NCI-H2227 (cell line): ENCODE results near the gene LCN12.

Source experiments
- DNase-seq: peaks from one replicate; lab custom pipeline; 2025; ENCODE audit not compliant: unreplicated experiment; lab: John Stamatoyannopoulos, UW

LCN12 gene, protein sequence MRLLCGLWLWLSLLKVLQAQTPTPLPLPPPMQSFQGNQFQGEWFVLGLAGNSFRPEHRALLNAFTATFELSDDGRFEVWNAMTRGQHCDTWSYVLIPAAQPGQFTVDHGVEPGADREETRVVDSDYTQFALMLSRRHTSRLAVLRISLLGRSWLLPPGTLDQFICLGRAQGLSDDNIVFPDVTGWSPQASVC

GRCh38 chr9:136951541-136952320, at the start of gene LCN12:
Gene LCN12, plus strand, starts transcription at chr9:136952273. Its CDS starts 55 bp downstream, at chr9:136952328.
- no peak for DNase-seq

- no peak for DNase-seq
These were observed 49.0 kb upstream of the LCN12 start for GRCh38 chr9:136903041-136903554.

GRCh38 chr9:136906266-136906665, 45.8 kb upstream of the LCN12 start:
- DNase-seq = no peak

DNA sequence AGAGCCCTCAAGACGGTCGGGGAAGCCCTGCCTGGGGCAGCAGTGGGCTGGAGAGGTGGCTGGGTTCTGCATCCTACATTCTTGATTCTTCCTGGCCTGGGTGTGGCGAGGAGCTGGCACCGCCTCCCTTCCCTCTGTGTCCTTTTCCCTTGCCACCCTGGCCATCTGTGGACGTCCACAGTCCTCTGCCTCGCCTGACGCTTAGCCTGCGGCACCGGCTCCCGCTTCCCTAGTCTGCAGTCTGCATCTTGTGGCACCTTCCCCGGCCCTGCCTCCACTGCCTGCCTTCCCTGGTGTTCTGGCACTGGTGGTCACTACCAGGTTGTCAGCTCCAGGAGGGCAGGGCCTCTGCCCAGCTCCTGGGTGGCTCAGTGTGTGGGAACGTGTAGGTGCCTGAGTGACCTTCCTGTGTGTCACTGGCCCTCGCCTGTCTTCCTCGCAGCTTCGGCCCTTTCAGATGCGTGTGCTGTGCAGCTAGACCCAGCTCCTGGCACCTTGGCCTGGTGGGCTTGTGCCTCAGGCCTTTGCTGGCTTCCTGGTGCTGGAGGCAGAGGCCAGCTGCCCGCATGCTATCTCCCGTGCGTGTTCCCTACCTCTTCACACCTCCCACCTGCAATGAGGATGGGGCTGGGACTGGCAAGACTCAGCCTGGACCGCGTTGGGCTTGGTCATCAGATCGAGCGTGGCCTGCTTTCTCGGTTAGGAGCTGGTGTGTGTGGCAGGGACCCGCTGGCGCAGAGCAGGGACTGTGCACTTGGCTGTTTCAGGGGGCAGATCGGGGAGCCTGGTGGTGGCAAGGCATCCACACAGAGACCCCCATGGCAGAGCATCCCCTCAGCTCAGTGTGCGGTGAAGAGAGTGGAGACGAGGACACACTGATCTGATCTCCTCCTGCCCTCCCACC, 44.8 kb upstream of the LCN12 start:
- DNase-seq = no peak

DNA sequence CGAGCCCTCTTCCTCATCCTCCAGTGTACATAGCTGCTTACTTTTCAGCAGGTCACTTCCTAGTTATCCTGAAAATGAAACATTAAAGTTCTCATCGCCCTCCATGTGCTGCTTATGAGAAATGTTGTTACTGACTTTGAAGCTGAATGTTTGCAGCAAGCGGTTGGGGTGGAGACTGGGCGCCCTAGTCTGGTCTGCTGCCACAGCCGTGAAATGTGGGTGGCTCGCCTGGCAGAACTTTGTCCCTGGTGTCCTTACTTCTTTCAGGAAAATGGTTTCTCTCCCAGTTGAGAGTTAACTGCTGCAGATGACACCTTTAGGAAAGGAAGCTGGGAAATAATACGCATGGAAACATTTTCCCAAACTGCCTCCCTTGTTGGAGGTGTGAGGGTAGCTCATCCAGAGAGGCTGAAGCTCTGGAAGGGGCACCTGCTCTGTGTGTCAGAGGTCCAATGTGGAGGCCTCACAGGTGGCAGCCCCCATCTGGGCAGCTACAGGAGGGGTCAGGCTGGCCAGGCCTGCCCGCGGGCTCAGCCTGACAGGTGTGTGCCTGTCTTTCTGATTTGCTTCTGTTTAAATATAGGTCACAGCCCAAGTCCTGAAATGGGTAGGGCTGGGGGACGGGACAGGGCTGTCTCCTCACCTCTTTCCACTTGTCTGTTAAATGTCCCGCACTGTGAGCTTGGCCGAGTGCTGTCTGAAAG, 41.7 kb upstream of the LCN12 start:
- no peak for DNase-seq

GRCh38 chr9:136910901-136911245, 41.2 kb upstream of the LCN12 start:
- no peak for DNase-seq

DNA sequence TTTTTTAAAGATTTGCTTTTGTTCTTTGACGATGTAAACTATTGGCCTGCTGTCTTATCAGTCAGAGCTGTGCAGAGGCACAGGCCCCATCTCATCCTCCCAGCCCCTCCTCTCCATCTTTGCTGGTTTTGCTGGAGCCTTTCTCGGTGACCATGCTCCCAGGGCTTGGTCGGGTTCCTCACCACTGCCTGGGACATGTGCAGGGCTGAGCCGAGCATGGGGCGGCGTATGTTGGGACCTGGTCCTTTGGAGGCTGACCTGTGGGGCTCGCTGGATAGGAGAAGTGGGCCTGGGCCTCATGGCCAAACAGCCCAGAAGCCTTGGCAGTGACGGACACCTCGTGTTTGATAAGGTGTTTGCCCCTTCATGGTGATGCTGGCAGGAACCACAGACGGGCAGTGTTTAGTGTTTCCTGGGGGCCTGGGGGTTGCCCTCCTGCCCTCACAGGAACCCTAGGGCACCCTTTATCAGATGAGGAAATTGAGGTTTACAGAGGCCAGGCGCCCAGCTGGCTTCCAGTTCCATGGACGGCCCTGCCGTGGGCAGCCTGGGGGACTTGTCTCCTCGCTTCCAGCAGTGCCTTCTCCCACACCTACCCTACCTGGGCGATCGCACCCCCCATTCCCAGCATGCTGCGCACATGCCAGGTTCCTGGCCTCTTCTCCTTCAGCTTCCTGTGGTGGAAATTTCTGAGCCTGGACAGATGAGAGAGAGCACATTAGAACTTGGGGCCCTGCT, 38.2 kb upstream of the LCN12 start:
- no peak for DNase-seq

- DNase-seq = no peak
These were observed 36.3 kb upstream of the LCN12 start for GRCh38 chr9:136915632-136916329.

GRCh38 chr9:136916330-136917184, 35.5 kb upstream of the LCN12 start:
- no peak for DNase-seq

DNA sequence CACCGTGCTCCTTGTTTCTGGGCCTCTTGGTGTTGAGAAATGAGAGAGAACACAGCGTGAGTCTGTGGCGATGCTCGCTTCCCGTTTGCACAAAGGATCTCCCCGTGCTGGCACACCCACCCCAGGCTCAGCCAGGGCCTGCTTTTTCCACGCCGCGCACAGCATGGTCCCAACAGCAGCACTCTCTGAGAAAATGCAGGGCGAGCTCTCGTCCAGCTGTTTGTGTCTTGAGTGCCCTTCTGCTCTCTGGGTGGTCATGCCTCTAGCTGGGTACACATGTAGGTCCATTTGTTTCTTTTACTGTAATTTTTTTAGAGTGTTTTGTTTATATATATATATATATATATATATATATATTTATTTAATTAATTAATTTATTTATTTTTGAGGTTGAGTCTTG, 34.2 kb upstream of the LCN12 start:
- DNase-seq = no peak

DNA sequence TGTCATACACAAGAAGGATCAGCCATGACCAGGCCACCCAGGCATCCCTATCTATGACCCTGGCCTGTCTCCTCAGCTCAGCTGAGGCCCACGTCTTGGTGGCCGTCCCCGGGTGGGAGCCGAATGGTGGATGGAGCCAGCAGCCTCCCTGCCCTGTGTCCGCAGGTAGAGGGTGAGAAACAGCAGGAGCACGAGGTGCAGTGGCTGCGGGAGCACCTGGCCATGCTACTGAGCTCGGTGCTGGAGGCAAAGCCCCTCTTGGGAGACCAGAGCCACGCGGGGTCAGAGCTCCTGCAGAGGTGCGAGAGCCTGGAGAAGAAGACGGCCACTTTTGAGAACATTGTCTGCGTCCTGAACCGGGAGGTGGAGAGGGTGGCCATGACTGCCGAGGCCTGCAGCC, 32.0 kb upstream of the LCN12 start:
- no peak for DNase-seq

- no peak for DNase-seq
These were observed 31.3 kb upstream of the LCN12 start for GRCh38 chr9:136920734-136921231.

GRCh38 chr9:136921307-136921706, 30.8 kb upstream of the LCN12 start:
- no peak for DNase-seq

DNA sequence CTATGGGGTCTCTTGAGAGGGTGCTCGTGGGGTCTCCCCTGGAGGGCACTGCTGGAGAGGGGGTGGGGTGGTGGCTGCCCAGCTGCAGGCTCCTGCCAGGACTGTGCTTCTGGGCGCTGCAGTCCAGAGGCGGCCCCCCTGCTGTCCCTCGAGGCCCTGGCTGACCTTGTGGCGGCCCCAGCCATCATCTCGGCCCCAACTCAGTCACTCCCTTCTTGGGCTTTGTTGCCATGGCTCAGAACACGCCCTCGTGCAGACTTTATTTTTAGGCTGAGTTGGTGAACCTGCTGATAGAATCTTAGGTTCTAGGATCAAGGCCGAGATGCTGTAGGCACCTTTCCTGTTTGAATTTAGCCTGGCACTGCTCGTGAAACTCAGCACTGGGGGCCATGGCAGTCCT, 30.4 kb upstream of the LCN12 start:
- no peak for DNase-seq

DNA sequence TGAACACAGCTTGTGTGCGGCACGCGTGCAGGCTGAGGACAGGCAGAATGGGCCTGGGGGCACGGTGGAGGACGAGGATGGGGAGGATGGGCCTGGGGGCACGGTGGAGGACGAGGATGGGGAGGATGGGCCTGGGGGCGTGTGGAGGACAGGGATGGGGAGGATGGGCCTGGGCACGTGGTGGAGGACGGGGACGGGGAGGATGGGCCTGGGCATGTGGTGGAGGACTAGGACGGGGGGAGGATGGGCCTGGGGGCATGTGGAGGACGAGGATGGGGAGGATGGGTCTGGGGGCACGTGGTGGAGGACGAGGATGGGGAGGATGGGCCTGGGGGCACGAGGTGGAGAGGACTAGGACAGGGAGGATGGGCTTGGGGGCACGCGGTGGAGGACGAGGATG, 29.5 kb upstream of the LCN12 start:
- no peak for DNase-seq

DNA sequence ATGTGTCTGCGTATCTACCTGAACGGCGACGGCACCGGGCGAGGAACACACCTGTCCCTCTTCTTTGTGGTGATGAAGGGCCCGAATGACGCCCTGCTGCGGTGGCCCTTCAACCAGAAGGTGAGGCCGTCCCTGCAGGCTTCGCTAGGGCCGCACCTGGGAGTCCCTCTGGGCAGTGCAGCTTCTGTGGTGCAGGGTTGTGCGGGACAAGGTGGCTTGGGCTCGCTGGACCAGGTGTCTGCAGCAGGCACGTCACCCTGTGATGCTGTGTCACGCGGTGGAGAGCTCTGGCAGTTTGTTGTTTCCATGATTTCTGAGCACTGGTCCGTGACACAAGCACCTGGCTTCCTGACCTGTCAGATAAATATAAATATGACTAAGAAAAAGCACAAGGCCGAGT, 28.2 kb upstream of the LCN12 start:
- no peak for DNase-seq

- DNase-seq = no peak
These were observed 26.5 kb upstream of the LCN12 start for GRCh38 chr9:136925414-136926153.

DNA sequence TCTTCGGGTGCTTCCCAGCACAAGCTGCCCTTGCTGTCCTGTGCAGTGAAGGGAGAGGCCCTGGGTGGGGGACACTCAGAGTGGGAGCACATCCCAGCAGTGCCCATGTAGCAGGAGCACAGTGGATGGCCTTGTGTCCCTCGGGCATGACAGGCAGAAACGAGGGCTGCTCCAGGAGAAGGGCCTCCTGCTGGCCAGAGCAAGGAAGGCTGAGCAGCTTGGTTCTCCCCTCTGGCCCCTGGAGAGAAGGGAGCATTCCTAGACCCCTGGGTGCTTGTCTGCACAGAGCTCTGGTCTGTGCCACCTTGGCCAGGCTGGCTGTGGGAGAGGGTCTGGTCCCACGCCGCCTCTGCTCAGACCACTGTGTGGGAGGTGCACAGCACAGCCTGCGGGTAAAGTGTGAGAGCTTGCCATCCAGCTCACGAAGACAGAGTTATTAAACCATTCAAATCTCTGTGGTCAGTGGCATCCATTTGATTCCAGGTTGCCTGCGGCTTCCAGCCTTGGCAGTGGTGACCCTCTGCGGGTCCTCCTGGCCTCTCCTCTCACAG, 25.8 kb upstream of the LCN12 start:
- no peak for DNase-seq
